SH-SY5Y (cell line): ENCODE results near the gene FBXW8.

ENCODE experiments used
- GATA2 ChIP-seq: IDR thresholded peaks from 2 replicates; pipeline ENCODE4 v1.6.1; 2011; ENCODE audit warnings: mild to moderate bottlenecking, low read depth, low read length
- GATA3 ChIP-seq: IDR thresholded peaks from 2 replicates; pipeline ENCODE4 v1.6.1; 2011; ENCODE audit warnings: low read depth, mild to moderate bottlenecking, low read length, moderate library complexity

- no peak for TF ChIP-seq GATA3
- TF ChIP-seq GATA2, result no peak
Measured at GRCh38 chr12:116922194-116922897, 11.6 kb downstream of the FBXW8 start.
